ENCODE results near the gene CAMTA1.

The CAMTA1 gene

DNA sequence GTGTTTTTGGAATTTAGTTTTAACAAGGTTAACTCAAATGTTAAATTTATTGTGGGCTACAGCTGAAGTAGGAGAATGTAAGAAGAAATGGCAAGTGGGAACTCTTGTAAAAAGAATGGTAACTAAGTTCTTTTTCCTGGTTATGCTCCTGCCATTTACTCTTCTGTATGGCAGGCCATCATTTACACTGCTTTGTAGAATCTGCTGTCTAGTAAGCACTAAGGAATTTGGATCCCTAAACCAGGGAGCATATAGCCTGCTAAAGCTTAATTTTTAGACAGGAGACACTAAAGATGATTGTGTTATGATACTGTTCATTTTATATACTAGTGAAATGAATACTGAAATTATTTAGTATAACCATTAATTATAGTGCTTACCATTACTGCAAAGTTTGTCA is 85.3 kb downstream of the CAMTA1 start:
- H3K36me3 ChIP-seq (ENCODE audit: control insufficient read depth in 2 of 2, insufficient read depth in 1 of 2, low read length in 2 of 2), result peaks cover 0 to 14% of the 10 kb centered on the region in 2 experiments; a peak in 1 of 3 replicates
- POLR2A ChIA-PET, result no interaction called here
- TF ChIP-seq ZNF416 (tag by site-specific recombination; IDR thresholded peaks at IDR 0.05) (no peak), ZNF335 (tag by site-specific recombination; conservative IDR thresholded peaks at IDR 0.05) (no peak), ZNF221 (tag by site-specific recombination; IDR thresholded peaks at IDR 0.05; ENCODE audit: borderline replicate concordance) (no peak), ZNF701 (tag by site-specific recombination; IDR thresholded peaks at IDR 0.05) (no peak), SCRT2 (tag by site-specific recombination; IDR thresholded peaks at IDR 0.05) (no peak), ZNF366 (tag by site-specific recombination; conservative IDR thresholded peaks at IDR 0.05) (no peak), ZNF664 (tag by site-specific recombination; IDR thresholded peaks at IDR 0.05) (no peak), MYNN (tag by site-specific recombination; IDR thresholded peaks at IDR 0.05; ENCODE audit: borderline replicate concordance) (no peak), ZBTB1 (tag by site-specific recombination; IDR thresholded peaks at IDR 0.05) (no peak), ZBTB48 (tag by site-specific recombination; IDR thresholded peaks at IDR 0.05) (no peak), ZNF174 (tag by site-specific recombination; IDR thresholded peaks at IDR 0.05) (no peak), ZNF626 (tag by site-specific recombination; IDR thresholded peaks at IDR 0.05) (no peak)
- TF ChIP-seq, protein P1, sequence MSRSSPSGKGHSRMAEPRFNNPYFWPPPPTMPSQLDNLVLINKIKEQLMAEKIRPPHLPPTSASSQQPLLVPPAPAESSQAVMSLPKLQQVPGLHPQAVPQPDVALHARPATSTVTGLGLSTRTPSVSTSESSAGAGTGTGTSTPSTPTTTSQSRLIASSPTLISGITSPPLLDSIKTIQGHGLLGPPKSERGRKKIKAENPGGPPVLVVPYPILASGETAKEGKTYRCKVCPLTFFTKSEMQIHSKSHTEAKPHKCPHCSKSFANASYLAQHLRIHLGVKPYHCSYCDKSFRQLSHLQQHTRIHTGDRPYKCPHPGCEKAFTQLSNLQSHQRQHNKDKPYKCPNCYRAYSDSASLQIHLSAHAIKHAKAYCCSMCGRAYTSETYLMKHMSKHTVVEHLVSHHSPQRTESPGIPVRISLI (tag by site-specific recombination; IDR thresholded peaks at IDR 0.05), result no peak
- TF ChIP-seq, protein P2, sequence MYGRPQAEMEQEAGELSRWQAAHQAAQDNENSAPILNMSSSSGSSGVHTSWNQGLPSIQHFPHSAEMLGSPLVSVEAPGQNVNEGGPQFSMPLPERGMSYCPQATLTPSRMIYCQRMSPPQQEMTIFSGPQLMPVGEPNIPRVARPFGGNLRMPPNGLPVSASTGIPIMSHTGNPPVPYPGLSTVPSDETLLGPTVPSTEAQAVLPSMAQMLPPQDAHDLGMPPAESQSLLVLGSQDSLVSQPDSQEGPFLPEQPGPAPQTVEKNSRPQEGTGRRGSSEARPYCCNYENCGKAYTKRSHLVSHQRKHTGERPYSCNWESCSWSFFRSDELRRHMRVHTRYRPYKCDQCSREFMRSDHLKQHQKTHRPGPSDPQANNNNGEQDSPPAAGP (tag by site-specific recombination; IDR thresholded peaks at IDR 0.05), result no peak
- TF ChIP-seq, protein P3, sequence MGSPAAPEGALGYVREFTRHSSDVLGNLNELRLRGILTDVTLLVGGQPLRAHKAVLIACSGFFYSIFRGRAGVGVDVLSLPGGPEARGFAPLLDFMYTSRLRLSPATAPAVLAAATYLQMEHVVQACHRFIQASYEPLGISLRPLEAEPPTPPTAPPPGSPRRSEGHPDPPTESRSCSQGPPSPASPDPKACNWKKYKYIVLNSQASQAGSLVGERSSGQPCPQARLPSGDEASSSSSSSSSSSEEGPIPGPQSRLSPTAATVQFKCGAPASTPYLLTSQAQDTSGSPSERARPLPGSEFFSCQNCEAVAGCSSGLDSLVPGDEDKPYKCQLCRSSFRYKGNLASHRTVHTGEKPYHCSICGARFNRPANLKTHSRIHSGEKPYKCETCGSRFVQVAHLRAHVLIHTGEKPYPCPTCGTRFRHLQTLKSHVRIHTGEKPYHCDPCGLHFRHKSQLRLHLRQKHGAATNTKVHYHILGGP (tag by site-specific recombination; IDR thresholded peaks at IDR 0.05), result no peak
- TF ChIP-seq, protein P4, sequence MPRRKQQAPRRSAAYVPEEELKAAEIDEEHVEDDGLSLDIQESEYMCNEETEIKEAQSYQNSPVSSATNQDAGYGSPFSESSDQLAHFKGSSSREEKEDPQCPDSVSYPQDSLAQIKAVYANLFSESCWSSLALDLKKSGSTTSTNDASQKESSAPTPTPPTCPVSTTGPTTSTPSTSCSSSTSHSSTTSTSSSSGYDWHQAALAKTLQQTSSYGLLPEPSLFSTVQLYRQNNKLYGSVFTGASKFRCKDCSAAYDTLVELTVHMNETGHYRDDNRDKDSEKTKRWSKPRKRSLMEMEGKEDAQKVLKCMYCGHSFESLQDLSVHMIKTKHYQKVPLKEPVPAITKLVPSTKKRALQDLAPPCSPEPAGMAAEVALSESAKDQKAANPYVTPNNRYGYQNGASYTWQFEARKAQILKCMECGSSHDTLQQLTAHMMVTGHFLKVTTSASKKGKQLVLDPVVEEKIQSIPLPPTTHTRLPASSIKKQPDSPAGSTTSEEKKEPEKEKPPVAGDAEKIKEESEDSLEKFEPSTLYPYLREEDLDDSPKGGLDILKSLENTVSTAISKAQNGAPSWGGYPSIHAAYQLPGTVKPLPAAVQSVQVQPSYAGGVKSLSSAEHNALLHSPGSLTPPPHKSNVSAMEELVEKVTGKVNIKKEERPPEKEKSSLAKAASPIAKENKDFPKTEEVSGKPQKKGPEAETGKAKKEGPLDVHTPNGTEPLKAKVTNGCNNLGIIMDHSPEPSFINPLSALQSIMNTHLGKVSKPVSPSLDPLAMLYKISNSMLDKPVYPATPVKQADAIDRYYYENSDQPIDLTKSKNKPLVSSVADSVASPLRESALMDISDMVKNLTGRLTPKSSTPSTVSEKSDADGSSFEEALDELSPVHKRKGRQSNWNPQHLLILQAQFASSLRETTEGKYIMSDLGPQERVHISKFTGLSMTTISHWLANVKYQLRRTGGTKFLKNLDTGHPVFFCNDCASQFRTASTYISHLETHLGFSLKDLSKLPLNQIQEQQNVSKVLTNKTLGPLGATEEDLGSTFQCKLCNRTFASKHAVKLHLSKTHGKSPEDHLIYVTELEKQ (tag by site-specific recombination; IDR thresholded peaks at IDR 0.05; ENCODE audit: borderline replicate concordance), result no peak
- TF ChIP-seq, protein P5, sequence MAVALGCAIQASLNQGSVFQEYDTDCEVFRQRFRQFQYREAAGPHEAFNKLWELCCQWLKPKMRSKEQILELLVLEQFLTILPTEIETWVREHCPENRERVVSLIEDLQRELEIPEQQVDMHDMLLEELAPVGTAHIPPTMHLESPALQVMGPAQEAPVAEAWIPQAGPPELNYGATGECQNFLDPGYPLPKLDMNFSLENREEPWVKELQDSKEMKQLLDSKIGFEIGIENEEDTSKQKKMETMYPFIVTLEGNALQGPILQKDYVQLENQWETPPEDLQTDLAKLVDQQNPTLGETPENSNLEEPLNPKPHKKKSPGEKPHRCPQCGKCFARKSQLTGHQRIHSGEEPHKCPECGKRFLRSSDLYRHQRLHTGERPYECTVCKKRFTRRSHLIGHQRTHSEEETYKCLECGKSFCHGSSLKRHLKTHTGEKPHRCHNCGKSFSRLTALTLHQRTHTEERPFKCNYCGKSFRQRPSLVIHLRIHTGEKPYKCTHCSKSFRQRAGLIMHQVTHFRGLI (tag by site-specific recombination; IDR thresholded peaks at IDR 0.05), result no peak
- TF ChIP-seq, protein P6, sequence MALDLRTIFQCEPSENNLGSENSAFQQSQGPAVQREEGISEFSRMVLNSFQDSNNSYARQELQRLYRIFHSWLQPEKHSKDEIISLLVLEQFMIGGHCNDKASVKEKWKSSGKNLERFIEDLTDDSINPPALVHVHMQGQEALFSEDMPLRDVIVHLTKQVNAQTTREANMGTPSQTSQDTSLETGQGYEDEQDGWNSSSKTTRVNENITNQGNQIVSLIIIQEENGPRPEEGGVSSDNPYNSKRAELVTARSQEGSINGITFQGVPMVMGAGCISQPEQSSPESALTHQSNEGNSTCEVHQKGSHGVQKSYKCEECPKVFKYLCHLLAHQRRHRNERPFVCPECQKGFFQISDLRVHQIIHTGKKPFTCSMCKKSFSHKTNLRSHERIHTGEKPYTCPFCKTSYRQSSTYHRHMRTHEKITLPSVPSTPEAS (tag by site-specific recombination; IDR thresholded peaks at IDR 0.05), result no peak
- CTCF ChIA-PET, result interaction anchor here (0.6 to 1.3 kb wide), 3 partner anchors 11 to 338 kb away, joined by 3 to 5 read pairs (median 5); no protein-coding TSS in a partner anchor
- H3K9me3 ChIP-seq (ENCODE audit: control insufficient read depth, insufficient read depth, low read depth, low read length), result no peaks in the 10 kb centered on the region
- no peak overlapping the region for H3K27ac ChIP-seq (ENCODE audit: extremely low read depth, low read depth, low read length)
- H3K4me3 ChIP-seq (ENCODE audit: low read depth, low read length), result no peak overlapping the region
- peaks cover 16% of the 10 kb centered on the region for H3K4me1 ChIP-seq (ENCODE audit: control insufficient read depth, insufficient read depth, low read length)

All from HEK293 (cell line).